D341Med (cell line): ENCODE data around the gene ACTR3C.
"Not testable (repeated sequence)": the region's sequence is repeated elsewhere in the genome, so short reads cannot be mapped to it uniquely, and the experiment has no call there.

ENCODE experiments used
- DNase-seq: peaks from one replicate; pipeline ENCODE4 v3.0.0; 2012; ENCODE audit warnings: low spot score

The ACTR3C gene

DNA sequence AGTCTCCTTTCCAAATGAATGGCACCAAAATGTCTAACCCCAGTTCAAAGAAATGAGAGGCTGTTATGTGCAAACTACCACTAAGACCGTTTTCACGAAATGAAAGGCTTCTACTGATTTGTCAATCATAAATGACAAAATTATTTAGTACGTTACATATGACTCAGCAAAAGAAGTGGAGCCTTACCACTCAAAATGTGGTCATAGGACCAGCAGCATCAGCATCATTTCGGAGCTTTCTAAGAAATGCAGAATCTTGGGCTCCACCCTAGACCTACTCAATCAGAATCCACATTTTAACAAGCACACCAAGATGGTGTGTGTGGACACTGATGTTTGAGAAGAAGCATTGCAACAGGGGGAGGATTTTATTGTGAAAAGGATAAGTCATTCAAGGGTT, 120.5 kb downstream of the ACTR3C start:
- DNase-seq: not testable (repeated sequence)
